ENCODE results near the gene DKKL1.

The DKKL1 gene

DNA sequence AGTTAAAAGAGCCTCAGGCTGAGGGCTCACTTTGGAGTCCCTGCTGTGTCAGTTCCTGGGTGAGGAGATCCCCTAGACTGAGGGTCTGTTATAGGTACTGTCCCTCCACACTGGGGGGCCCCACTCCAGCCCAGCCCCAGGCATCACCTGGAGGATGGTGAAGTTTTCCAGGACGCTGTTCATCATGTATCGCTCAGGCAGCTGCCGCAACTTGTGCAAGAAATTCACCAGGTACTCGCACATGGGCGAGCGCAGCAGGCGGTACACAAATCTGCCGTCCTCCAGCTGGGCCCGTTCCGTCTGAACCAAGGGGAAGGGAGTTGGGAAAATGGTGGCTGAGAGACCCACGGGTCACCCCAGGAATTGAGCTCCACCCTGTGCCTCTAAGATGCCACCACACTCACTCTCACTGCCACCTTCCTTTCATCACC is 21.4 kb upstream of the DKKL1 start:
- H3K9me3 ChIP-seq (ENCODE audit: insufficient read depth, low read length), result no peaks in the 10 kb centered on the region
- H3K4me2 ChIP-seq (ENCODE audit: low read length), result no peak overlapping the region
- H3K4me1 ChIP-seq (ENCODE audit: low read length), result peaks cover 58% of the 10 kb centered on the region
- peaks cover 14% of the 10 kb centered on the region for H3K79me2 ChIP-seq (ENCODE audit: low read length)
- peak overlapping the region; percentile 42 for H3K27ac ChIP-seq (ENCODE audit: low read length)
- no peaks in the 10 kb centered on the region for H3K27me3 ChIP-seq (ENCODE audit: low read depth, low read length)
- no peak overlapping the region for H2AFZ ChIP-seq (ENCODE audit: low read depth, low read length)
- H3K4me3 ChIP-seq (ENCODE audit: low read length), result no peak overlapping the region
- H3K9ac ChIP-seq (ENCODE audit: low read length), result no peak overlapping the region
- H3K36me3 ChIP-seq (replicated peaks; ENCODE audit: low read depth, low read length), result peaks cover 44% of the 10 kb centered on the region
- no peak for TF ChIP-seq EZH2phosphoT487 (IDR thresholded peaks at IDR 0.05; ENCODE audit: low read depth)
- TF ChIP-seq, protein P1, sequence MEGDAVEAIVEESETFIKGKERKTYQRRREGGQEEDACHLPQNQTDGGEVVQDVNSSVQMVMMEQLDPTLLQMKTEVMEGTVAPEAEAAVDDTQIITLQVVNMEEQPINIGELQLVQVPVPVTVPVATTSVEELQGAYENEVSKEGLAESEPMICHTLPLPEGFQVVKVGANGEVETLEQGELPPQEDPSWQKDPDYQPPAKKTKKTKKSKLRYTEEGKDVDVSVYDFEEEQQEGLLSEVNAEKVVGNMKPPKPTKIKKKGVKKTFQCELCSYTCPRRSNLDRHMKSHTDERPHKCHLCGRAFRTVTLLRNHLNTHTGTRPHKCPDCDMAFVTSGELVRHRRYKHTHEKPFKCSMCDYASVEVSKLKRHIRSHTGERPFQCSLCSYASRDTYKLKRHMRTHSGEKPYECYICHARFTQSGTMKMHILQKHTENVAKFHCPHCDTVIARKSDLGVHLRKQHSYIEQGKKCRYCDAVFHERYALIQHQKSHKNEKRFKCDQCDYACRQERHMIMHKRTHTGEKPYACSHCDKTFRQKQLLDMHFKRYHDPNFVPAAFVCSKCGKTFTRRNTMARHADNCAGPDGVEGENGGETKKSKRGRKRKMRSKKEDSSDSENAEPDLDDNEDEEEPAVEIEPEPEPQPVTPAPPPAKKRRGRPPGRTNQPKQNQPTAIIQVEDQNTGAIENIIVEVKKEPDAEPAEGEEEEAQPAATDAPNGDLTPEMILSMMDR (IDR thresholded peaks at IDR 0.05; ENCODE audit: low read depth, low read length), result peak; percentile 18; the same call in 1 of the 2 replicates
- peaks cover 41% of the 10 kb centered on the region for H4K20me1 ChIP-seq (ENCODE audit: insufficient read depth, low read length)

DNA sequence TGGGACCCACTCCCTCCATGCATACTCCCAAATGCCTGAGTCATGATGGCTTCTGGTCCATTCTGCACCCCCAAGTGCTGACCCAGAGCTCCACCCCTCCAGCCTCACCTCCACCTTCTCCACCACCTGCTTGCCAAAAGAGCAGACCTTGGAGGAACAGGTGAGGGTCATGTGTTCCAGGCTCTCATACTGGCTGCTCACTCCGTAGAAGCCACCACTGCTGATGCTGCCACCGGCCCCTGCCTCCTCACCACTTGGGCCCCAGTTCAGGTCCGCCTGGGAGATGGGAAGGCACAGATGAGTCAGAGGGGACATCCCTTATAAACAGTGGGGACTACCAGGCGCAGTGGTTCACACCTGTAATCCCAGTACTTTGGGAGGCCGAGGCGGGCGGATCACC is 20.6 kb upstream of the DKKL1 start:
- Histone ChIP-seq H3K9me3 (ENCODE audit: insufficient read depth, low read length) (no peaks in the 10 kb centered on the region), H3K4me3 (ENCODE audit: low read length) (no peak overlapping the region), H3K27me3 (ENCODE audit: low read depth, low read length) (no peaks in the 10 kb centered on the region), H3K36me3 (replicated peaks; ENCODE audit: low read depth, low read length) (peaks cover 36% of the 10 kb centered on the region), H3K27ac (ENCODE audit: low read length) (peak overlapping the region; percentile 42), H4K20me1 (ENCODE audit: insufficient read depth, low read length) (peaks cover 33% of the 10 kb centered on the region), H2AFZ (ENCODE audit: low read depth, low read length) (no peak overlapping the region), H3K79me2 (ENCODE audit: low read length) (peaks cover 6% of the 10 kb centered on the region), H3K9ac (ENCODE audit: low read length) (no peak overlapping the region), H3K4me2 (ENCODE audit: low read length) (peak overlapping the region; percentile 24), H3K4me1 (ENCODE audit: low read length) (peaks cover 58% of the 10 kb centered on the region)
- no peak for TF ChIP-seq EZH2phosphoT487 (IDR thresholded peaks at IDR 0.05; ENCODE audit: low read depth)
- TF ChIP-seq, protein P1 (IDR thresholded peaks at IDR 0.05; ENCODE audit: low read depth, low read length), result no peak

DNA sequence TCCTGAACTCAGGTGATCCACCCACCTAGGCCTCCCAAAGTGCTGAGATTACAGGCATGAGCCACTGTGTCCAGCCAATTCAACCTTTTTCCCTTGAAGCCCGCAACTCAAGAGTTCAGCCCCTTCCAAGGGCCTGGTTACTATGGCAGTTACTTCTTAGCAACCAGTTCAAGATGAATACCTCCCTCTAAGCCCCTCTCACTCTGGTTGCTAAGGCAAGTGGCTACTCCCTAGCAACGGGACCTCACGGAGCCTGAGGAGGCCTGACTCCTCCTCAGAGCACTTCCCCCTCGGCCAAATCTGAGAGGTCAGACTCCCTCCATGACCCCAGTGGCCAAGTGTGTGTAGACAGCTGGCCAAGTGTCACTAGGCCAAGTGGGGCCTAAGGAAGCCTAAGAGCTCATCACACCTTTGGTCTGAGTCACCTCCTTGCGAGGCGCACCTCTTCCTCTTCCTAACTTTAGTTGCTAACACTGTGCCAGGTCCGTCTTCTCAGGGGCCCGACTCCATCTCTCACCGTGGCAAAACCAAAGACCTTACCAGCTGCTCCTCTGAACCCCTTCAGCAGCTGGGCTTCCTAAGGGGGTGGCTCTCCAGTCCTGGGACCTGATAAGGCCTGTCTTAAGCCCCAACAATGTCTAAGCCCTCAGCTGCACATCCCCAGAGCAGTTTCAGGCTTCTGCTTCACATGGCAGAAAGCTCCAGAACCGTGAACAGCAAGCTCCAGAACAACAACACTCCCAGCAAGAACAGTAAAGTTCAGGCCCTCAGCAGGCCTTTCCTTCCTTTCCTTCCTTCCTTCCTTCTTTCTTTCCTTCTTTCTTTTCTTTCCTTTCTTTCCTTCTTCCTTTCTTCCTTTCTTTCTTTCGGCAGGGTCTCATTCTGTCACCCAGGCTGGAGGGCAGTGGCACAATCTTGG is 18.9 kb upstream of the DKKL1 start:
- peaks cover 51% of the 10 kb centered on the region for H3K4me1 ChIP-seq (ENCODE audit: low read length)
- H2AFZ ChIP-seq (ENCODE audit: low read depth, low read length), result no peak overlapping the region
- H3K27ac ChIP-seq (ENCODE audit: low read length), result no peak overlapping the region
- TF ChIP-seq, protein P1 (IDR thresholded peaks at IDR 0.05; ENCODE audit: low read depth, low read length), result no peak
- TF ChIP-seq EZH2phosphoT487 (IDR thresholded peaks at IDR 0.05; ENCODE audit: low read depth), result no peak
- peaks cover 25% of the 10 kb centered on the region for H3K36me3 ChIP-seq (replicated peaks; ENCODE audit: low read depth, low read length)
- H3K79me2 ChIP-seq (ENCODE audit: low read length), result no peaks in the 10 kb centered on the region
- H3K9me3 ChIP-seq (ENCODE audit: insufficient read depth, low read length), result peaks cover 3% of the 10 kb centered on the region; the same call in 1 of the 2 replicates
- H3K4me3 ChIP-seq (ENCODE audit: low read length), result no peak overlapping the region
- peaks cover 17% of the 10 kb centered on the region for H4K20me1 ChIP-seq (ENCODE audit: insufficient read depth, low read length)
- H3K9ac ChIP-seq (ENCODE audit: low read length), result no peak overlapping the region
- no peaks in the 10 kb centered on the region for H3K27me3 ChIP-seq (ENCODE audit: low read depth, low read length)
- no peak overlapping the region for H3K4me2 ChIP-seq (ENCODE audit: low read length)

DNA sequence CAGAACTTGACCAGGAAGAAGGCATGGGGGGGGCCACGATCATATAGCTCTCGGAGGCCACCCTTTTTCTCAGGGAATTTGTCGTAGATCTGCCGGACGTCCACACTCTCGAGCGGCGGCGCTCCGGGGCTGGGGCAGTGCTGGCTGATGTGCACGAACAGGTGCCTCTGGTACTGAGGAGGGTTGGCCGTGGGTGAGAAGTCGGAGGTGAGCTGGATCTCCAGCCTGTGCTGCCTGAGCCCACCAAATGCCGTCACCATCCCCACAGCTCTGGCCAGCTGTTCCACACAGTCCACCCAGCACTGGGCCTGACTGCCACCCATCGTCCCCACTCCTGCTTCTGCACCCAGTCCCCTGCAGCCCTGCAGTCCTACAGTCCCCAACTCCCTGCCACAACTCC is 16.5 kb upstream of the DKKL1 start:
- peaks cover 12% of the 10 kb centered on the region for H3K36me3 ChIP-seq (replicated peaks; ENCODE audit: low read depth, low read length)
- no peak overlapping the region for H3K4me2 ChIP-seq (ENCODE audit: low read length)
- no peak for TF ChIP-seq EZH2phosphoT487 (IDR thresholded peaks at IDR 0.05; ENCODE audit: low read depth)
- TF ChIP-seq, protein P1 (IDR thresholded peaks at IDR 0.05; ENCODE audit: low read depth, low read length), result no peak
- H3K4me1 ChIP-seq (ENCODE audit: low read length), result peaks cover 28% of the 10 kb centered on the region
- no peaks in the 10 kb centered on the region for H3K79me2 ChIP-seq (ENCODE audit: low read length)
- peaks cover 6% of the 10 kb centered on the region; the same call in 1 of the 2 replicates for H3K9me3 ChIP-seq (ENCODE audit: insufficient read depth, low read length)
- H3K27me3 ChIP-seq (ENCODE audit: low read depth, low read length), result no peaks in the 10 kb centered on the region
- no peak overlapping the region for H3K9ac ChIP-seq (ENCODE audit: low read length)
- H4K20me1 ChIP-seq (ENCODE audit: insufficient read depth, low read length), result 0 out of 2 replicates have a peak, but pooled peaks cover 2% of the 10 kb centered on the region
- no peak overlapping the region for H3K27ac ChIP-seq (ENCODE audit: low read length)
- no peak overlapping the region for H2AFZ ChIP-seq (ENCODE audit: low read depth, low read length)
- no peak overlapping the region for H3K4me3 ChIP-seq (ENCODE audit: low read length)

All from OCI-LY3 (cell line).